OCI-LY1 (cell line): ENCODE results near the gene C8G.

Source experiments
- H2AFZ ChIP-seq: fragments of 200-600 bp; sonication (generic), shearing (Covaris generic); 2 replicates; pipeline ENCODE4 v1.6.0; 2014; ENCODE audit warnings: antibody characterized with exemption, mild to moderate bottlenecking, low read length
- H3F3A ChIP-seq: fragments of 200-600 bp; sonication (generic), shearing (Covaris generic); 2 replicates; pipeline ENCODE4 v1.6.0; 2014; ENCODE audit warnings: mild to moderate bottlenecking, antibody characterized with exemption, low read length, moderate library complexity; ENCODE audit not compliant: insufficient read depth
- H3K27ac ChIP-seq: fragments of 200-600 bp; sonication (generic); 2 replicates; pipeline ENCODE4 v1.5.1; 2014; ENCODE audit warnings: low read length, mixed run types, mild to moderate bottlenecking, low read depth; ENCODE audit not compliant: poor library complexity, severe bottlenecking
- H3K27me3 ChIP-seq: fragments of 200-600 bp; sonication (generic); 2 replicates; pipeline ENCODE4 v1.6.0; 2014; ENCODE audit warnings: antibody characterized with exemption, mild to moderate bottlenecking, low read length, moderate library complexity; ENCODE audit not compliant: insufficient read depth
- H3K36me3 ChIP-seq: fragments of 200-600 bp; sonication (generic); 2 replicates; pipeline ENCODE4 v1.6.1; 2014; ENCODE audit warnings: mild to moderate bottlenecking, antibody characterized with exemption, low read length, moderate library complexity, mixed read lengths; ENCODE audit not compliant: insufficient read depth
- H3K4me1 ChIP-seq: fragments of 200-600 bp; sonication (generic); 2 replicates; pipeline ENCODE4 v1.5.1; 2014; ENCODE audit warnings: mild to moderate bottlenecking, low read length, moderate library complexity; ENCODE audit not compliant: insufficient read depth, severe bottlenecking
- H3K4me2 ChIP-seq: fragments of 200-600 bp; sonication (generic), shearing (Covaris generic); 2 replicates; pipeline ENCODE4 v1.6.1; 2014; ENCODE audit warnings: low read length
- H3K4me3 ChIP-seq: fragments of 200-600 bp; sonication (generic); 2 replicates; pipeline ENCODE4 v1.5.1; 2014; ENCODE audit warnings: low read length, low read depth, mild to moderate bottlenecking, mixed read lengths; ENCODE audit not compliant: poor library complexity, severe bottlenecking
- H3K79me2 ChIP-seq: fragments of 200-600 bp; shearing (Covaris generic); 2 replicates; pipeline ENCODE4 v1.6.1; 2016; ENCODE audit warnings: mixed run types, low read length, mixed read lengths; ENCODE audit not compliant: insufficient read depth
- H3K9ac ChIP-seq: fragments of 200-600 bp; sonication (generic), shearing (Covaris generic); 2 replicates; pipeline ENCODE4 v1.6.1; 2014; ENCODE audit warnings: mild to moderate bottlenecking, low read length, mixed read lengths
- H3K9me2 ChIP-seq: fragments of 200-600 bp; sonication (generic), shearing (Covaris generic); 2 replicates; pipeline ENCODE4 v1.6.1; 2014; ENCODE audit warnings: low read depth, mild to moderate bottlenecking, low read length, mixed read lengths
- H3K9me3 ChIP-seq: fragments of 200-600 bp; shearing (Covaris generic); 2 replicates; pipeline ENCODE4 v1.6.1; 2014; ENCODE audit warnings: low read length, mixed read lengths
- H4K20me1 ChIP-seq: fragments of 200-600 bp; sonication (generic), shearing (Covaris generic); 2 replicates; pipeline ENCODE4 v1.6.0; 2016; ENCODE audit warnings: mild to moderate bottlenecking, low read length; ENCODE audit not compliant: insufficient read depth
- CTCF ChIP-seq: fragments of 200-600 bp; sonication (generic), shearing (Covaris generic); IDR thresholded peaks from 2 replicates; pipeline ENCODE4 v1.5.1; 2017; ENCODE audit warnings: mild to moderate bottlenecking, antibody characterized with exemption, low read length, moderate library complexity, mixed read lengths
- EZH2 ChIP-seq: fragments of 200-600 bp; sonication (generic), shearing (Covaris generic); IDR thresholded peaks from 2 replicates; pipeline ENCODE4 v1.8.0; 2017; ENCODE audit warnings: borderline replicate concordance, mixed run types, mild to moderate bottlenecking, antibody characterized with exemption, low read length, moderate library complexity, mixed read lengths

Gene C8G

GRCh38 chr9:136901516-136902258 is 43.4 kb upstream of the C8G start:
- Histone ChIP-seq H3K27ac (peak overlapping the region; percentile 79), H4K20me1 (no peaks in the 10 kb centered on the region), H3K9ac (peak overlapping the region; percentile 16; the same call in 1 of the 2 replicates), H3F3A (no peaks in the 10 kb centered on the region), H3K9me2 (no peaks in the 10 kb centered on the region), H2AFZ (no peak overlapping the region), H3K79me2 (no peaks in the 10 kb centered on the region), H3K27me3 (no peaks in the 10 kb centered on the region), H3K9me3 (no peaks in the 10 kb centered on the region), H3K4me2 (peak overlapping the region; percentile 25; the same call in 1 of the 2 replicates), H3K36me3 (peaks cover 72% of the 10 kb centered on the region), H3K4me1 (peaks cover 51% of the 10 kb centered on the region), H3K4me3 (no peak overlapping the region)
- TF ChIP-seq EZH2 (no peak), CTCF (no peak)

GRCh38 chr9:136902259-136902821 is 42.7 kb upstream of the C8G start:
- no peaks in the 10 kb centered on the region for H3K79me2 ChIP-seq
- no peaks in the 10 kb centered on the region for H3K9me2 ChIP-seq
- H3K4me3 ChIP-seq = no peak overlapping the region
- no peaks in the 10 kb centered on the region for H3K27me3 ChIP-seq
- peaks cover 45% of the 10 kb centered on the region for H3K4me1 ChIP-seq
- H4K20me1 ChIP-seq = no peaks in the 10 kb centered on the region
- H3K4me2 ChIP-seq = peak overlapping the region; percentile 25; the same call in 1 of the 2 replicates
- H2AFZ ChIP-seq = no peak overlapping the region
- H3K9ac ChIP-seq = peak overlapping the region; percentile 16; the same call in 1 of the 2 replicates
- H3K9me3 ChIP-seq = no peaks in the 10 kb centered on the region
- peak overlapping the region; percentile 79 for H3K27ac ChIP-seq
- H3K36me3 ChIP-seq = peaks cover 79% of the 10 kb centered on the region
- H3F3A ChIP-seq = no peaks in the 10 kb centered on the region
- no peak for TF ChIP-seq CTCF
- no peak for TF ChIP-seq EZH2

GRCh38 chr9:136903041-136903554 is 41.9 kb upstream of the C8G start:
- no peaks in the 10 kb centered on the region for H3K27me3 ChIP-seq
- H4K20me1 ChIP-seq = no peaks in the 10 kb centered on the region
- no peak overlapping the region for H3K9ac ChIP-seq
- peak overlapping the region; percentile 79 for H3K27ac ChIP-seq
- H2AFZ ChIP-seq = no peak overlapping the region
- TF ChIP-seq EZH2 (no peak), CTCF (no peak)
- H3K9me3 ChIP-seq = no peaks in the 10 kb centered on the region
- H3K4me2 ChIP-seq = no peak overlapping the region
- H3K4me3 ChIP-seq = no peak overlapping the region
- no peaks in the 10 kb centered on the region for H3F3A ChIP-seq
- H3K36me3 ChIP-seq = peaks cover 87% of the 10 kb centered on the region
- no peaks in the 10 kb centered on the region for H3K9me2 ChIP-seq
- H3K4me1 ChIP-seq = peaks cover 37% of the 10 kb centered on the region
- no peaks in the 10 kb centered on the region for H3K79me2 ChIP-seq
